Activated CD8-positive, alpha-beta T cell treated with anti-CD3 and anti-CD28 coated beads, Interleukin-2, amount 10 ng/mL, durations not matched to agents 7 days and 5 days (primary cell): ENCODE data around the gene HIVEP2. TPM values are rescaled to one million over a fixed set of nuclear protein-coding genes. Genes with fewer than 3 reads are reported as not detected.
"Not testable (repeated sequence)": the region's sequence is repeated elsewhere in the genome, so short reads cannot be mapped to it uniquely, and the experiment has no call there.

ENCODE experiments used
- ATAC-seq: fragments of 150-1000 bp; cut with Tn5 transposase; one replicate; pipeline ENCODE4 v1.10.0; 2021; ENCODE audit warnings: moderate library complexity
- CTCF ChIA-PET: fragments of 350-600 bp; sonication (Branson Sonifier 250); formaldehyde crosslinking; loops from one replicate; lab custom pipeline; 2021; ENCODE audit warnings: antibody characterized with exemption; lab: Charles Lee
- POLR2A ChIA-PET: fragments of 350-600 bp; sonication (Branson Sonifier 250); formaldehyde crosslinking; loops from one replicate; lab custom pipeline; 2021; ENCODE audit warnings: antibody characterized with exemption; lab: Charles Lee
- DNase-seq: peaks from one replicate; pipeline ENCODE4 v3.0.0-alpha.2; 2020
- H3K27ac Mint-ChIP-seq: one replicate; pipeline ENCODE4 v1.8.0; 2021; ENCODE audit warnings: mild to moderate bottlenecking, mixed read lengths
- H3K27me3 Mint-ChIP-seq: one replicate; pipeline ENCODE4 v1.8.0; 2021; ENCODE audit warnings: low read depth, mixed read lengths
- H3K36me3 Mint-ChIP-seq: one replicate; pipeline ENCODE4 v1.8.0; 2021; ENCODE audit warnings: low read depth, mixed read lengths
- H3K4me1 Mint-ChIP-seq: one replicate; pipeline ENCODE4 v1.8.0; 2021; ENCODE audit warnings: low read depth, mixed read lengths
- H3K4me3 Mint-ChIP-seq: one replicate; pipeline ENCODE4 v1.8.0; 2021; ENCODE audit warnings: mild to moderate bottlenecking, mixed read lengths
- H3K9me3 Mint-ChIP-seq: one replicate; pipeline ENCODE4 v1.8.0; 2022; ENCODE audit warnings: mixed read lengths; ENCODE audit not compliant: insufficient read depth
- total RNA-seq, 2 experiments: library from RNA; stranded (reverse); gene quantifications; one replicate each; pipeline ENCODE4 v1.2.3, GENCODE V29; 2021

HIVEP2 gene, protein sequence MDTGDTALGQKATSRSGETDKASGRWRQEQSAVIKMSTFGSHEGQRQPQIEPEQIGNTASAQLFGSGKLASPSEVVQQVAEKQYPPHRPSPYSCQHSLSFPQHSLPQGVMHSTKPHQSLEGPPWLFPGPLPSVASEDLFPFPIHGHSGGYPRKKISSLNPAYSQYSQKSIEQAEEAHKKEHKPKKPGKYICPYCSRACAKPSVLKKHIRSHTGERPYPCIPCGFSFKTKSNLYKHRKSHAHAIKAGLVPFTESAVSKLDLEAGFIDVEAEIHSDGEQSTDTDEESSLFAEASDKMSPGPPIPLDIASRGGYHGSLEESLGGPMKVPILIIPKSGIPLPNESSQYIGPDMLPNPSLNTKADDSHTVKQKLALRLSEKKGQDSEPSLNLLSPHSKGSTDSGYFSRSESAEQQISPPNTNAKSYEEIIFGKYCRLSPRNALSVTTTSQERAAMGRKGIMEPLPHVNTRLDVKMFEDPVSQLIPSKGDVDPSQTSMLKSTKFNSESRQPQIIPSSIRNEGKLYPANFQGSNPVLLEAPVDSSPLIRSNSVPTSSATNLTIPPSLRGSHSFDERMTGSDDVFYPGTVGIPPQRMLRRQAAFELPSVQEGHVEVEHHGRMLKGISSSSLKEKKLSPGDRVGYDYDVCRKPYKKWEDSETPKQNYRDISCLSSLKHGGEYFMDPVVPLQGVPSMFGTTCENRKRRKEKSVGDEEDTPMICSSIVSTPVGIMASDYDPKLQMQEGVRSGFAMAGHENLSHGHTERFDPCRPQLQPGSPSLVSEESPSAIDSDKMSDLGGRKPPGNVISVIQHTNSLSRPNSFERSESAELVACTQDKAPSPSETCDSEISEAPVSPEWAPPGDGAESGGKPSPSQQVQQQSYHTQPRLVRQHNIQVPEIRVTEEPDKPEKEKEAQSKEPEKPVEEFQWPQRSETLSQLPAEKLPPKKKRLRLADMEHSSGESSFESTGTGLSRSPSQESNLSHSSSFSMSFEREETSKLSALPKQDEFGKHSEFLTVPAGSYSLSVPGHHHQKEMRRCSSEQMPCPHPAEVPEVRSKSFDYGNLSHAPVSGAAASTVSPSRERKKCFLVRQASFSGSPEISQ (N-terminal part only)
- 10 to 100 TPM; 22.8 to 23.1 TPM for total RNA-seq

- no peaks in the 10 kb centered on the region for H3K9me3 Mint-ChIP-seq
- peaks cover 50% of the 10 kb centered on the region for H3K4me1 Mint-ChIP-seq
- CTCF ChIA-PET: interaction anchor here (1.8 kb wide), 1 partner anchor 14 kb away, joined by 6 read pairs; no protein-coding TSS in a partner anchor
- peak; percentile 22 for ATAC-seq
- H3K27ac Mint-ChIP-seq: peak within 1 kb of the TSS; percentile 100
- H3K27me3 Mint-ChIP-seq: peaks cover 3% of the 10 kb centered on the region
- peaks cover 14% of the 10 kb centered on the region for H3K36me3 Mint-ChIP-seq
- peak within 1 kb of the TSS; percentile 100 for H3K4me3 Mint-ChIP-seq
- POLR2A ChIA-PET: interaction anchor here (0.6 to 2.8 kb wide), 18 partner anchors 10 to 126 kb away, joined by 3 to 64 read pairs (median 4); no protein-coding TSS in a partner anchor
- peak; percentile 80 for DNase-seq
Observed at GRCh38 chr6:142945049-142945445, at the start of gene HIVEP2. Gene HIVEP2 (minus strand): TSS chr6:142945176. CDS start chr6:142774738, 170,438 bp downstream.

DNA sequence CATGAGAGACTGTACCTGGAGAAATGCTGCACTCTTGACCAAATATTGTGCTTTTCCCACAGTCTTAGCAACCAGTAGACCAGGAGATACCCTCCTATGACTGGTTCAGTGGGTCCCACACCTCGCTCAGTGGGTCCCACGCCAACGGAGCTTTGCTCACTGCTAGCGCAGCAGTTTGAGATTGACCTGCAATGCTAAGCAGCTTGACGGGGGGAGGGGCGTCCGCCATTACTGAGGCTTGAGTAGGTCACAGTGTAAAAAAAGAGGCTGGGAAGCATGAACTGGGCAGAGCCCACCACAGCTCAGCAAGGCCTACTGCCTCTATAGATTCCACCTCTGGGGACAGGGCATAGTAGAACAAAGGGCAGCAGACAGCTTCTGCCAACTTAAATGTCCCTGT, 49.0 kb upstream of the HIVEP2 start:
- no peaks in the 10 kb centered on the region for H3K4me1 Mint-ChIP-seq
- no peak for ATAC-seq

DNA sequence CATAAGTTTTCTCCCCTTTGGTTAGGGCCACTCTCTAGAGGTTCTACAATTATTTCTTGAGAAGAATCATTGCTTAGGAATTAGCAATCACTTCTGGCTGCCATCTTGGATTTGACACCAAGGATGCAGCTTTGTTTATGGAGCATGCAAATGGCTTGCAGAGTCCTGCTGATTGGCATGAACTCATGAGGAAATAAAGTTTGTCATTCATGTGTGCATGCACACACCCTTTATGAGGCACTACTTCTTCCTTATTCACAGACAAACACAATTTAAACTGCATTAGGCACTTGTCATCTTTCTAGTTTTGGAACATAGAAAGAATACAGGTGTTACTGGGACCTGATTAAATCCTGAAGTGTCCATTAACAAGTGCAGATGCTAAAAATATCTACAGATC, 42.5 kb upstream of the HIVEP2 start:
- Mint-ChIP-seq H3K36me3 (peaks cover 2% of the 10 kb centered on the region), H3K27ac (no peak overlapping the region), H3K4me3 (no peak overlapping the region), H3K4me1 (no peaks in the 10 kb centered on the region), H3K27me3 (peaks cover 2% of the 10 kb centered on the region), H3K9me3 (no peaks in the 10 kb centered on the region)
- DNase-seq: no peak
- POLR2A ChIA-PET: interaction anchor here (1.0 kb wide), 1 partner anchor 97 kb away, joined by 4 read pairs; no protein-coding TSS in a partner anchor
- no peak for ATAC-seq
- CTCF ChIA-PET: no interaction called here

More for the DNA sequence above, 49.0 kb upstream of the HIVEP2 start:
- Mint-ChIP-seq H3K27me3 (no peaks in the 10 kb centered on the region), H3K4me3 (no peak overlapping the region), H3K9me3 (no peaks in the 10 kb centered on the region), H3K36me3 (no peaks in the 10 kb centered on the region), H3K27ac (no peak overlapping the region)
- POLR2A ChIA-PET: no interaction called here
- CTCF ChIA-PET: no interaction called here
- no peak for DNase-seq

DNA sequence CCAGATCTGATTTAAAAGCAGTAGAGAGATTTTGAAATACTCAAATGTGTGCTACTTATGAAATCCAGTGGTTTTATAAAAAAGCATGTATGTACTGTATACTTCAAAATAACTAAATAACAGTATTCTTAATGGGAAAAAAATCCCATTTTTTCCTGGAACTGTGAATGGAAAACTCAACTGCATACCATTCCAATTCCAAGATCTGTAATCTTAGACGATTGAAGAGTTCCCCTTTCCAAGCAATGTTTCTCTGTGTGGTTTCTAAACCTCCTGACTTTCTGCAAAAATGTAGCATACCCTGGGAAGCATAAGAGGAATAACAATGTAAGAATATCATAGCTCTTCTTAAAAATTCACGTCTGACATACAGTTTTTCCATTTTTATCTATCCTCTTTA, 40.3 kb upstream of the HIVEP2 start:
- Mint-ChIP-seq H3K4me3 (no peak overlapping the region), H3K36me3 (peaks cover 8% of the 10 kb centered on the region)

GRCh38 chr6:142984386-142984785, 39.4 kb upstream of the HIVEP2 start:
- CTCF ChIA-PET: no interaction called here
- Mint-ChIP-seq H3K4me1 (no peaks in the 10 kb centered on the region), H3K27ac (no peak overlapping the region), H3K27me3 (peaks cover 2% of the 10 kb centered on the region), H3K9me3 (peaks cover 13% of the 10 kb centered on the region), H3K4me3 (no peak overlapping the region), H3K36me3 (peaks cover 8% of the 10 kb centered on the region)
- POLR2A ChIA-PET: no interaction called here
- no peak for ATAC-seq
- no peak for DNase-seq

More for the DNA sequence above, 40.3 kb upstream of the HIVEP2 start:
- ChIA-PET POLR2A (no interaction called here), CTCF (no interaction called here)
- DNase-seq: no peak
- Mint-ChIP-seq H3K27ac (no peak overlapping the region), H3K4me1 (no peaks in the 10 kb centered on the region), H3K27me3 (peaks cover 2% of the 10 kb centered on the region), H3K9me3 (peaks cover 10% of the 10 kb centered on the region)
- ATAC-seq: no peak

DNA sequence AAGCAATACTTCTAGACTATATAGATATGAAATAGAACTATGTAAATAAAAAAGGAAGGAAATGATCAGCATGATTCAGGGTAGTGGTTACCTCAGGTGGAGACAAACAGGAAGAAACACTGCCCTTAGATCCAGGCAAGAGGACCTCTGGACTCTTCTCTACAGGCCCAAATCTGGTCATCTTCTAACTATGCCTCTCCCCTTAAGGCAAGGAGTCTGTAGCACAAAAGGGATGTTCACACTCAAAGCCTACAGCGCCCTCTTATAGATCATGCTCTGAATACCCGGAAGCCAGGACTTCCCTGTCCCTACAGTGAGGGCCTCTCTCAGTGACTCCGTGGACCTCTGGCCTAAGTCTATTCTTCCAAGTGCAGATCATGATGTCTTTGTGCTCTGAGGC, 30.4 kb upstream of the HIVEP2 start:
- CTCF ChIA-PET: no interaction called here
- POLR2A ChIA-PET: no interaction called here
- no peaks in the 10 kb centered on the region for H3K27me3 Mint-ChIP-seq

DNA sequence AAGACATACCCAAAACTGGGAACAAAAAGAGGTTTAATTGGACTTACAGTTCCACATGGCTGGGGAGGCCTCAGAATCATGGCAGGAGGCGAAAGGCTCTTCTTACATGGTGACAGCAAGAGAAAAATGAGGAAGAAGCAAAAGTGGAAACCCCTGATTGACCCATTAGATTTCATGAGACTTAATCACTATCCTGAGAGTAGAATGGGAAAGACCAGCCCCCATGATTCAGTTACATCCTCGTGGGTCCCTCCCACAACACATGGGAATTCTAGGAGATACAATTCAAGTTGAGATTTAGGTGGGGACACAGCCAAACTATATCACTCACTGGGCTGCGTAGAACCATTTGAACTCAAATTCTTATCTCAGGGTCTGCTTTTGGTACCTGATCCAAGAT, 26.0 kb upstream of the HIVEP2 start:
- H3K27ac Mint-ChIP-seq, CTCF ChIA-PET, ATAC-seq, H3K36me3 Mint-ChIP-seq, H3K4me3 Mint-ChIP-seq, H3K4me1 Mint-ChIP-seq, H3K27me3 Mint-ChIP-seq, DNase-seq, POLR2A ChIA-PET, H3K9me3 Mint-ChIP-seq: not testable (repeated sequence)

More for the DNA sequence above, 30.4 kb upstream of the HIVEP2 start:
- H3K36me3 Mint-ChIP-seq: no peaks in the 10 kb centered on the region
- peaks cover 3% of the 10 kb centered on the region for H3K9me3 Mint-ChIP-seq
- no peak overlapping the region for H3K4me3 Mint-ChIP-seq
- H3K4me1 Mint-ChIP-seq: peaks cover 13% of the 10 kb centered on the region
- ATAC-seq: no peak
- no peak overlapping the region for H3K27ac Mint-ChIP-seq
- no peak for DNase-seq

DNA sequence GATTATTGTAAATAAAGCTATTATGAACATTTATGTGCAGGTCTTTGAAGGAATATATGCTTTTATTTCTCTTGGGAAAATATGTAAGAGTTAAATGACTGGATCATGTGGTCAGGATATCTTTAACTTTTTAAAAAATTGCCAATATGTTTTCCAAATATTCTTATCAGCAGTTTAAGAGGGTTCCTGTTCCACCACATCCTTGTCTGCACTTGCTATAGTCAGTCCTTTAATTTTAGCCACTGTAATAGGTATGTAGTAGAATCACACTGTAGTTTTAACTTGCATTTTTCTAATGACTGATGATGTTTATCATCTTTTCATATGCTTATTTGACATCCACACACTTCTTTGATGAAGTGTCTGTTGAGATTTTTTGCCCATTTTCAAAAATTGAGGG, 23.6 kb upstream of the HIVEP2 start:
- H3K4me3 Mint-ChIP-seq: no peak overlapping the region
- H3K27ac Mint-ChIP-seq: no peak overlapping the region
- CTCF ChIA-PET: no interaction called here
- no peaks in the 10 kb centered on the region for H3K4me1 Mint-ChIP-seq
- DNase-seq (no peak), ATAC-seq (no peak)
- POLR2A ChIA-PET: no interaction called here
- H3K36me3 Mint-ChIP-seq: no peaks in the 10 kb centered on the region
- H3K27me3 Mint-ChIP-seq: no peaks in the 10 kb centered on the region
- no peaks in the 10 kb centered on the region for H3K9me3 Mint-ChIP-seq

- ChIA-PET CTCF (no interaction called here), POLR2A (no interaction called here)
- no peak for ATAC-seq
- Mint-ChIP-seq H3K27me3 (no peaks in the 10 kb centered on the region), H3K4me3 (no peak overlapping the region), H3K36me3 (no peaks in the 10 kb centered on the region), H3K27ac (no peak overlapping the region), H3K4me1 (no peaks in the 10 kb centered on the region), H3K9me3 (no peaks in the 10 kb centered on the region)
- no peak for DNase-seq
Observed at GRCh38 chr6:142966294-142966693, 21.3 kb upstream of the HIVEP2 start.

DNA sequence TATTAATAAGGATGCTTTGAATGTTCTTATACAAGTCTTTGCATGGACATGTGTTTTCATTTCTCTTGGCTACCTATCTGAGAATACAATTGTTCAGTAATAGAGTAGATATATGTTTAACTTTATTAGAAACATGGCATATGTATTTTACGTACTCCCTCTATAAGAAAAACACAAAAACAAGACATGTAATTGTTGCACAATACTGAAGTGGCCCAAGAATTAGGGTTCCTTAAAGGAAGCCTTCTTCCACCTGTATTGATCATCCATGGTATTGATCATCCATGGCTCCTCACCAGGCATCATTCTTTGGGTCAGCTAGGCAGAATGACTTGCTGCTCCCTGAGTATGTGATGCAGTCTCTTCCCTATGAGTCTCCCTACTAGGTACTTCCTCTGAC, 20.2 kb upstream of the HIVEP2 start:
- no peaks in the 10 kb centered on the region for H3K36me3 Mint-ChIP-seq

GRCh38 chr6:142960098-142960497, 15.1 kb upstream of the HIVEP2 start:
- Mint-ChIP-seq H3K4me1 (no peaks in the 10 kb centered on the region), H3K4me3 (no peak overlapping the region), H3K27ac (no peak overlapping the region), H3K9me3 (no peaks in the 10 kb centered on the region), H3K36me3 (no peaks in the 10 kb centered on the region), H3K27me3 (no peaks in the 10 kb centered on the region)
- CTCF ChIA-PET: no interaction called here
- no peak for DNase-seq
- no peak for ATAC-seq
- POLR2A ChIA-PET: no interaction called here

More for the DNA sequence above, 20.2 kb upstream of the HIVEP2 start:
- no peak overlapping the region for H3K4me3 Mint-ChIP-seq
- ChIA-PET POLR2A (no interaction called here), CTCF (no interaction called here)
- H3K27me3 Mint-ChIP-seq: no peaks in the 10 kb centered on the region
- no peaks in the 10 kb centered on the region for H3K4me1 Mint-ChIP-seq
- no peaks in the 10 kb centered on the region for H3K9me3 Mint-ChIP-seq
- H3K27ac Mint-ChIP-seq: no peak overlapping the region
- DNase-seq: no peak
- ATAC-seq: no peak
